T-helper 9 cell (primary cell): Measurements from ENCODE around the gene PHF20.
A peak's percentile ranks its signal among the peaks of the same experiment; 100 is the strongest.
"Not testable (repeated sequence)": the region's sequence is repeated elsewhere in the genome, so short reads cannot be mapped to it uniquely, and the experiment has no call there.

Experiments
- DNase-seq: peaks from one replicate; pipeline ENCODE4 v3.0.0-alpha.2; 2020

The PHF20 gene

DNA sequence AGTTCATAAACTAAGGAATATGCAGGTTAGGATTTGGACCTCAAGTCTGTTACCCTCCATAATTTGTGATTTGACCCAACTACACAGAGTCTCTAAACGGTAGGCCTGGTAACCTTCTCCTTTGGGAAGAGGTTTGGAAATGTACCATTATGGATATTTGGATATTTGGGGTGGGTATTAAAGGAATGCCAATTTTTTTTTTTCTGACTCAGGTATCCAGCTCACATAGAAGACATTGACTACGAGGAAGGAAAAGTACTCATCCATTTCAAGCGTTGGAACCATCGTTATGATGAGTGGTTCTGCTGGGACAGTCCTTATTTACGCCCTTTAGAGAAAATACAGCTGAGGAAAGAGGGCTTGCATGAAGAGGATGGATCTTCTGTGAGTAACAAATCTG lies 70.5 kb downstream of the PHF20 start:
- DNase-seq: no peak

DNA sequence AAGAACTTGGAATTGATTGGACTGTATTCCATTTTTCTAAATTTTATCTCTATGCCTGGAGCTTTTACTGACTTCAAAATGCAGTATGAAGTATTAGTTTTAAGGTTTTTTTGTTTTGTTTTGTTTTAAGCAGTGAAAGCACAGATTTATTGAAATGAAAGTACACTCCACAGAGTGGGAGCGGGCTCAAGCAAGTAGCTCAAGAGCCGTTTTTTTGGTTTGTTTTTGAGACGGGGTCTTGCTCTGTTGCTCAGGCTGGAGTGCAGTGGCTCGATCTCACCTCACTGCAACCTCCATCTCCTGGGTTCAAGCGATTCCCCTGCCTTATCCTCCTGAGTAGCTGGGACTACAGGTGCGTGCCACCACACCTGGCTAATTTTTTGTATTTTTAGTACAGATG lies 72.1 kb downstream of the PHF20 start:
- not testable (repeated sequence) for DNase-seq

- DNase-seq: no peak
Measured at GRCh38 chr20:35845561-35845960, 73.7 kb downstream of the PHF20 start.

- no peak for DNase-seq
Measured at GRCh38 chr20:35849706-35850105, 77.9 kb downstream of the PHF20 start.

DNA sequence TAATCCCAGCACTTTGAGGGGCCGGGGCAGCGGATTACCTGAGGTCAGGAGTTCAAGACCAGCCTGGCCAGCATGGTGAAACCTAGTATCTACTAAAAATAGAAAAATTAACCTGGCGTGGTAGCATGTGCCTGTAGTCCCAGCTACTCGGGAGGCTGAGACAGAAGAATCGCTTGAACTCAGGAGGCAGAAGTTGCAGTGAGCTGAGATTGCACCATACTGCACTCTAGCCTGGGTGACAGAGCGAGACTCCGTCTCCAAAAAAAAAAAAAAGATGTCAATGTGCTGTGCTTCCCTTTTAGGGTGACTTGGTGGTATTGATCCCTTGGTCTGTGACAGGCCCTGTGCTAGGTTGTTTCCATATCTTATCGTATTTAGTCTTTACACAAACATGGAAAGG lies 79.8 kb downstream of the PHF20 start:
- not testable (repeated sequence) for DNase-seq

GRCh38 chr20:35854713-35855348 lies 83.0 kb downstream of the PHF20 start:
- DNase-seq: no peak

GRCh38 chr20:35855641-35856040 lies 83.8 kb downstream of the PHF20 start:
- not testable (repeated sequence) for DNase-seq

DNA sequence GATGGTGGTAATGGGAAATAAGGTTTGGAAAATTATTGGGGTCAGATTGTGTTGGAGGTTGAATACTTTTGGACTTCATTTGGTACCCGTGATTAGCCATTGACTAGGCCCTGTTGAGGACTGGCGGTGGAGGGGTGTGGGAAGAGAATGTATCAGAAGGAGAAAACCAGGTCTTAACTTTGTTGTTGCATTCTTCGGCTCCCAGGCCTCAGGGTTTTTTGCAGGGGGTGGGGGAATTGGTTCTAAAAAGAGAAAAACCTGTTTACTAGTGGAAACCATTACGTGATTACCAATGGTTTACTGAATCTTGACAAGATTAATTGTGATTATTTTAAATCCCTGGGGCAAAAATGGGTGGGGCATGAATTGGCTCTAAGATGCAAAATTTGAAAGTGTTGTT lies 85.1 kb downstream of the PHF20 start:
- DNase-seq: no peak

DNA sequence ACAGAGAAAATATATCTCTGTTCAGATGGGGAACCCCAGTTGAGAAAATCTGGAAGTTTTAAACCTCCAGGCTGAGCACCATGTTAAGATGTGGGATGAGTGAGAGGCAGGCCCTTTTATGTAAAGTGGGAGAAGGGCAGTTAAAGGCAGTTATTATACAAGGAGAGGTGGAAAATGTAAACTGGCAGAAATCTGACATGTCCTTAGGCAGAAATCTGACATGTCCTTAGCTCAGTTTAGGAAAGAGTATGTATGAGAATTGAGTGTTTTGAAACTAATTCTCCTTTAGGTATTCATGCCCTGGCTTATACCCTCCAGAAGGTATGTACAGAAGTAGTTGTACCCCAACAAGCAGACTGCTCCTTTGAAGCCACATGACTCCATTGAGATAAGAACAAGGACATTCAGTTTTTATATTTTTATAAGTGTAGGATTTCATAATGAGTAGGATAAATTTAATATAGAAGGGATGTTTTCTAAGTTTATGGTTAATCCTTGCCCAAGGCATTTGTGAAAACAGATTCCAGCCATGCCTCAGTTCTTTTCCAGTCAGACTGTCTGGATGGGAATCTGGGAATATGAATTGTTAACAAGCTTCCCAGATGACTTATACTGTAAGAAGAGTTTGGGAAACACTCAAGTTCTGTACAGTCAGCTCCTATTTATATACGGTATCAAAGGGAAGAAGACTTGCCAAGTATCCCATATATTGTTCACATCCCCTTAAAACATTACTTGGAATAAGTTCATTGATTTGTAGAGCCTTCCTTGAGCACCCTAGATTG lies 94.8 kb downstream of the PHF20 start:
- DNase-seq: no peak

DNA sequence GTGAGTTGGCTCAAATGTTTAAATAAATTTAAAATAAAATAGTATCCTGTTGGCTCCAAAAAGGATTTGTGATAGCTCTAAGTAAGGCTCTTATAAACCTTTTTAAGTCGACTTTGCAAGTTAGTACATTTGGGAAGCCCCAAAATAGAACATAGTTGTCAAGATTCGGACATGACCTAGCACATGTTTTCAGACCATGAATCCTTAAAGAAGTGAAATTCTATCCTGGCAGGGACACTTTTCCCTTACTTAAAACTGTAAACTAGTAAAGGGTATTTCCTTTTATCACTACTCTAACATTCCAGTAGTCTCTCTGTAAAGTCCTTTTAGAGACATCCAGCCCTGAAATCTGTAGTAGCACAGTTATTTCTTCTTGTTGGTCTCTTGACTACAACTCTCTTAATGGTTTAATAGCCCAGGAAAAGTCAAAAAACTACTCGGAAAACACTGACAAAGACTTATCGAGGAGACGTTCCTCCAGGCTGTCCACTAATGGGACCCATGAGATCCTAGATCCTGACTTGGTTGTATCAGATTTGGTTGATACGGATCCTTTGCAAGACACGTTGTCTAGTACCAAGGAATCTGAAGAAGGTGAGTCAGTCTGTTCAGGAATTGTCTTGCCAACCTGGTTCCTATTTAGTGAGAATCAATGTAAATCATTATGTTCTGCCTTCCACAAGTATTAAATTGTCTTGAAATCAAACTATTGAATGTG lies 98.9 kb downstream of the PHF20 start:
- DNase-seq: no peak

DNA sequence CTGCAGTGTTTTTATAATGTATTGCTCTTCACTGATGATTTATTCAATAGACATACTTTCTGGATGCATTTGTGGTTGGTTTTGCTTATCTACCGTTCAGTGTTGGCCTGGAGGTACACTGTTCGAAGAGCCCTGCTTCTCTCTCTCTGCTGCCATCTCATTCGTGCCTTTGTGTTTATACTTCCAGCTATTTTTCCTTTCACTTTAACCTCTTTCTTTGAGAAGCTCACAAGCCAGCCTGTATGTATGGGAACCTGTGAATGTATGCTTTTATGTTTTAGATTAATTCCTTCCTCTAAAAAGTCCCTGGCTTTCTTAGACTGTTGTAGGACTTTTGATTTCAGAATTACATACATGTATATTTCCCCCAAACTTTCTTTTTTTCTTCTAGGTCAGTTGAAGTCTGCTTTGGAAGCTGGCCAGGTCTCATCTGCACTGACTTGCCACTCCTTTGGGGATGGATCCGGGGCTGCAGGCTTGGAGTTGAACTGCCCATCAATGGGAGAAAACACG lies 99.5 kb downstream of the PHF20 start:
- DNase-seq: no peak

GRCh38 chr20:35876033-35876320 lies 104.2 kb downstream of the PHF20 start:
- DNase-seq: no peak

GRCh38 chr20:35877611-35878010 lies 105.8 kb downstream of the PHF20 start:
- no peak for DNase-seq

- no peak for DNase-seq
Measured at GRCh38 chr20:35878113-35878625, 106.4 kb downstream of the PHF20 start.

DNA sequence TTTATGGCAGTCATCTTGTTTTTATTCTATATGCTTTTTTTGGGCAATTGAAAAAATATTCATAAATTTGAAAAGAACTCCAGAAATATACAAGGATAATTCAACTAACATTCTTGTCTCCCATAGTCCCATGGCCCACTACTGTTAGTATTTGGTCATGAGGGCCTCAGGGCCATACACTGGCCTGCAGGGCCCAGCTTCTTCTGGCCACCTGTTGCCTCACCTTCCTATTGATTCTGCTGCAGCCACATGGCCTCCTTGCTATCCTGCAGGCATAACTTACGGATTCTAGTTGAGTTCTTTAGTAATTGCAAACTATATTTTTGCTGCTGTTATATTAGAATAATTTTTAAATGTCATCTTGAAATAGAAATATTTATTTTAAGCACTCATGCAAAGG lies 109.9 kb downstream of the PHF20 start:
- no peak for DNase-seq

- not testable (repeated sequence) for DNase-seq
Measured at GRCh38 chr20:35882427-35883161, 110.8 kb downstream of the PHF20 start.

DNA sequence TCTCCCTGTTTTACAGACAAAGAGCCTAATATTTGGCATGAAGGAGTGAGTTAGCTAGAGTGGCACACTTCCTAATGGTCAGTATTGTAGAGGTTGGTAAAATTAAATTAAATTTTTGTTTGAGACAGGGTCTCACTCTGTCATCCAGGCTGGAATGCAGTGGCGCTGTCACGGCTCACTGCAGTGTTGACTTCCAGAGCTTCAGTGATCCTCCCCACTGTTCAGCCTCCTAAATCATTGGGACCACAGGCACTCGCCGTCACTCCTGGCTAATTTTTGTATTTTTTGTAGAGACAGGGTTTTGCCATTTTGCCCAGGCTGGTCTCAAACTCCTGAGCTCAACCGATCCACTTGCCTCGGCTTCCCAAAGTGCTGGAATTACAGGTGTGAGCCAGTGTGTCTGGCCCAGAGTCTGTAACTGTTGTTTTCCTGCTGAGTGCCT lies 111.5 kb downstream of the PHF20 start:
- no peak for DNase-seq

DNA sequence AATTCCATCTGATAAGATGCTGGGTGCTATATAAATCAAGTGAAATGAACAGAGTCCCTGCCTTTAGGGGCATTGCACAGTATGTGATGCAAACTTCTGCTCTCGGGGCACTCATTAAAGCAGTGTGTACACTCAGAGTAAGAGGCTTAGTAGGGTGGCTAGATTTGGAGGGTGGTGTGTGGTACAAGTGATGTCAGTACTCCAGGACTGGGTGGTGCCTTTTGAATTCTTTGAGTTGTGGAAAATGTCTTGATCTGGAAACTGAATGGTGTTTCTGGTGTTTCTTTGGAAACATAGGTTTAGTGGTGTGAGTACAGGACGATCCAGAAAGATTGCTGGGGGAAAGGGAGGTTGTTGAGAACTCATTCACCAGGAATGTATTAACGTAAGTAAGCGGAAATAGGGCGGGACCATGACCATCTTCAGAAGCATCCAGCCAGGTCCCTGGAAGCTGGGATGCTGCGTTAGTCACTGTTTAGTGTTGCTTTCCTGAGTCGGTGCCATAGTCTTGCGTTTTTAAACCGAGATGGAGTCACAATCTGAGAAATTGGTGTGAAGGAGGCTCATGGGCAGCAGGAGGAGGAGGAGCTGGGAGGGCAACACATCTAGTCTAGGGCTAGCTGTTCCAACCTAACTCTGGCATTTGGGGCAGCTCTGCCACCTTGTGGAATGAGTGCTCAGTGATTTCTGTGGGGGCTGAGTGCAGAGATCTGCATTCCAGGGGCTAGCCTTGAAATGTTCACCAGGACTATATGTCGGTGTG lies 112.1 kb downstream of the PHF20 start:
- DNase-seq: peak; percentile 31

- no peak for DNase-seq
Measured at GRCh38 chr20:35884541-35884865, 112.7 kb downstream of the PHF20 start.

DNA sequence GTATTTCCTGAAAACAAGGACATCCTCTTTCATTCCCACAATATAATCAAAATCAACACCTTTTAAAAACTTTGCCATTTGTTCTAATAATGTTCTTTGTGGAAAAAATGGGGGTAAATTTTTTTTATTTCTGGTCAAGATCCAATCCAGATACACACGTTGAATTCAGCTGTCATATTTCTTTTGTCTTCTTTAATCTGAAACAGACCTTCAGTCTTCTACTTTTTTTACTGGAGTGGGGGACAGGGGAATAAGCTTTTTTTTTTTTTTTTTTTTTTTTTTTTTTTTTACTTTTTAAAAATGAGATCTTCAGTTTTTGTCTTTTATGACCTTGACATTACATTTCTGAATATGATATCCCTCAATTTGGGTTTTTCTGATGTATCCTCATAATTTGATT lies 113.4 kb downstream of the PHF20 start:
- DNase-seq: no peak

DNA sequence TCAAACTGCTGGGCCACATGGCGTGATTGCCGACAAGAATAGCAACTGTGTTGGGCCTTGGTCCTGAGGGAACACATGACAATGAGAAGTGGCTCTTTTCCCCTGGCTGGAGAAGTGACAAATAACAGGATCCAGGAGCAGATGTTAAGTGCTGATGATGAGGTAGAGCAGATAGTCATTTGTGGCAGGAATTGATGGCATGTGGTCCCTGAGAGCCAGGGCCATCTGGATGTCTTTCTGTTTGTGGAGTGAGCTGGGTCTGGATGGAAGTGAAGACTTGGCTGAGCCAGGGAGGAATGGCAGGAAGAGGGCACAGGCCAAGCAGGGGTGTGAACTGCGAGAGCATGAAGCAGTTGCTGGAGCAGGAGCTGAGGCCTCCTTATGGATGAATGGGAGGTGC lies 114.7 kb downstream of the PHF20 start:
- DNase-seq: no peak

- no peak for DNase-seq
Measured at GRCh38 chr20:35887393-35888064, 115.7 kb downstream of the PHF20 start.
